DND-41 (cell line): ENCODE measurements around the gene NCL.

Experiments
- ATAC-seq: fragments of 200-7000 bp; cut with Tn5 transposase; 3 replicates; pipeline ENCODE4 v1.9.1; 2021; ENCODE audit warnings: low read depth; ENCODE audit not compliant: insufficient read depth
- DNase-seq: peaks from one replicate; pipeline ENCODE4 v3.0.0-alpha.2; 2020
- H2AFZ ChIP-seq: 2 replicates; pipeline ENCODE4 v1.6.0; 2012; ENCODE audit warnings: low read depth, low read length
- H3K27ac ChIP-seq: 2 replicates; pipeline ENCODE4 v1.5.1; 2012; ENCODE audit warnings: low read length, inconsistent platforms
- H3K27me3 ChIP-seq: fragments of 200-600 bp; sonication (generic); 2 replicates; pipeline ENCODE4 v1.6.0; 2012; ENCODE audit warnings: low read length, mild to moderate bottlenecking, inconsistent platforms; ENCODE audit not compliant: insufficient read depth, poor library complexity
- H3K36me3 ChIP-seq: 2 replicates; pipeline ENCODE4 v1.5.1; 2012; ENCODE audit warnings: low read length, inconsistent platforms; ENCODE audit not compliant: insufficient read depth
- H3K4me1 ChIP-seq: 2 replicates; pipeline ENCODE4 v1.5.1; 2012; ENCODE audit warnings: mild to moderate bottlenecking, low read length; ENCODE audit not compliant: insufficient read depth
- H3K4me2 ChIP-seq: 2 replicates; pipeline ENCODE4 v1.6.0; 2012; ENCODE audit warnings: mild to moderate bottlenecking, moderate library complexity, low read length, inconsistent platforms; ENCODE audit not compliant: insufficient read depth
- H3K4me3 ChIP-seq, 2 experiments: fragments of 200-600 bp in 1 of 2; shearing (Covaris generic) in 1 of 2; 2 replicates each; pipeline ENCODE4 v1.5.1; 2012 to 2016; ENCODE audit warnings: inconsistent platforms in 2 of 2, low read length in 2 of 2, mild to moderate bottlenecking in 2 of 2, low read depth in 1 of 2, moderate library complexity in 1 of 2
- H3K79me2 ChIP-seq: 2 replicates; pipeline ENCODE4 v1.6.0; 2012; ENCODE audit warnings: low read length, inconsistent platforms; ENCODE audit not compliant: insufficient read depth
- H3K9ac ChIP-seq: 2 replicates; pipeline ENCODE4 v1.6.0; 2012; ENCODE audit warnings: low read depth, mild to moderate bottlenecking, inconsistent platforms, low read length, moderate library complexity
- H3K9me3 ChIP-seq: 2 replicates; pipeline ENCODE4 v1.5.1; 2012; ENCODE audit warnings: low read length, moderate library complexity, mild to moderate bottlenecking, inconsistent platforms; ENCODE audit not compliant: insufficient read depth, severe bottlenecking
- H4K20me1 ChIP-seq: 2 replicates; pipeline ENCODE4 v1.6.0; 2012; ENCODE audit warnings: low read length; ENCODE audit not compliant: insufficient read depth
- EZH2 ChIP-seq: IDR thresholded peaks from 3 replicates; pipeline ENCODE4 v1.6.1; 2012; ENCODE audit warnings: borderline replicate concordance, low read depth, mild to moderate bottlenecking, moderate library complexity, low read length, inconsistent platforms; ENCODE audit not compliant: severe bottlenecking
- TF ChIP-seq, protein P1 (sequence below): IDR thresholded peaks from 2 replicates; pipeline ENCODE4 v1.5.1; 2012; ENCODE audit warnings: borderline replicate concordance, low read length, moderate library complexity, mild to moderate bottlenecking; ENCODE audit not compliant: poor library complexity, severe bottlenecking; ENCODE audit errors: extremely low read depth

Gene NCL

DNA sequence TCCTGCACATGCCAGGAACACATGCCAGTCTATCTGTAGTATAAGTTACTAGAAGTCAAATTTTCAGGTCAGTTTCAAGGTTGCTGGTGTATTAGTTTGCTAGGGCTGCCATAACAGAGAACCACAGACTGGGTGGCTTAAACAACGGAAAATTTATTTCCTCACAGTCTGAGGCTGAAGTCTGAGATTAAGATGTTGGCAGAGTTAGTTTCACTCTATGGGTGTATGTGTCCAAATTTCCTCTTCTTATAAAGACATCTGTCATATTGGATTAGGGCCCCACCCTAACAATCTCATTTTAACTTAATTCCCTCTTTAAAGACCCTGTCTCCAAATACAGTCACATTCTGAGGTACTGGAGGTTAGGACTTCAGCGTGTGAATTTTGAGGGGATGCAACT is 42.2 kb downstream of the NCL start:
- Histone ChIP-seq H3K4me2 (no peak overlapping the region), H3K79me2 (no peaks in the 10 kb centered on the region), H3K36me3 (no peaks in the 10 kb centered on the region), H3K4me3 (no peak overlapping the region), H2AFZ (no peak overlapping the region), H3K27ac (no peak overlapping the region), H3K27me3 (no peaks in the 10 kb centered on the region), H3K9me3 (no peaks in the 10 kb centered on the region), H3K4me1 (no peaks in the 10 kb centered on the region), H4K20me1 (no peaks in the 10 kb centered on the region), H3K9ac (no peak overlapping the region)
- TF ChIP-seq, protein P1, sequence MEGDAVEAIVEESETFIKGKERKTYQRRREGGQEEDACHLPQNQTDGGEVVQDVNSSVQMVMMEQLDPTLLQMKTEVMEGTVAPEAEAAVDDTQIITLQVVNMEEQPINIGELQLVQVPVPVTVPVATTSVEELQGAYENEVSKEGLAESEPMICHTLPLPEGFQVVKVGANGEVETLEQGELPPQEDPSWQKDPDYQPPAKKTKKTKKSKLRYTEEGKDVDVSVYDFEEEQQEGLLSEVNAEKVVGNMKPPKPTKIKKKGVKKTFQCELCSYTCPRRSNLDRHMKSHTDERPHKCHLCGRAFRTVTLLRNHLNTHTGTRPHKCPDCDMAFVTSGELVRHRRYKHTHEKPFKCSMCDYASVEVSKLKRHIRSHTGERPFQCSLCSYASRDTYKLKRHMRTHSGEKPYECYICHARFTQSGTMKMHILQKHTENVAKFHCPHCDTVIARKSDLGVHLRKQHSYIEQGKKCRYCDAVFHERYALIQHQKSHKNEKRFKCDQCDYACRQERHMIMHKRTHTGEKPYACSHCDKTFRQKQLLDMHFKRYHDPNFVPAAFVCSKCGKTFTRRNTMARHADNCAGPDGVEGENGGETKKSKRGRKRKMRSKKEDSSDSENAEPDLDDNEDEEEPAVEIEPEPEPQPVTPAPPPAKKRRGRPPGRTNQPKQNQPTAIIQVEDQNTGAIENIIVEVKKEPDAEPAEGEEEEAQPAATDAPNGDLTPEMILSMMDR, result no peak
- no peak for TF ChIP-seq EZH2
- ATAC-seq (no peak), DNase-seq (no peak)

DNA sequence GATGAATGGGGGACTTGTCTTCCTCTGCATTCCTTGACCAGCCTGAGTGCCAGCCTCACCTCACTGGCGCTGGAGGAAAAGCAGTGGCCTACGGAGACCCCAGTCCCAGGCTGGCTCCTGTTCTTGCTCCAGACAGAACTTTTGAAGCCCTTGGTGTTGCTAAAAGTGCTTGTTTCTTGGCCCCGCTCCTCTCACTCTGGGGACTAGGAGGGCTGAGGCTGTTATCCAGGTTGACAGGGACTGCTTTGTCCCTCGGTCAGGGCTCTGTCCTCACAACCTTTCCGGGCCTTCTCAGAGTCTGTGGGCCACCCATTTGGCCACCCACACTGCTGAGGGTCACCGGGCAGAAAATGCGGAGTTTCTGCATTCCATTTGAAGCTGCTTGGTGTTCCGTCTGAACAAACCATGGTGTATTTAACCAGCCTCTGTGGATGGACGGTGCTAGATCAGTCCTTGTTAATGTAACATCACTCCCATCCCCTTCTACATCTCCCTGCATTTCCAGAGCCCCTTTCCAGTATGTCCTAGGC is 43.2 kb downstream of the NCL start:
- H3K4me1 ChIP-seq, result no peaks in the 10 kb centered on the region
- no peak overlapping the region for H3K4me2 ChIP-seq
- H3K27me3 ChIP-seq, result no peaks in the 10 kb centered on the region
- no peak overlapping the region for H3K27ac ChIP-seq
- DNase-seq, result no peak
- H2AFZ ChIP-seq, result no peak overlapping the region
- no peak overlapping the region for H3K9ac ChIP-seq
- TF ChIP-seq, protein P1, result no peak
- TF ChIP-seq EZH2, result no peak
- H4K20me1 ChIP-seq, result no peaks in the 10 kb centered on the region
- no peaks in the 10 kb centered on the region for H3K36me3 ChIP-seq
- no peak for ATAC-seq
- H3K4me3 ChIP-seq, result no peak overlapping the region
- no peaks in the 10 kb centered on the region for H3K79me2 ChIP-seq
- no peaks in the 10 kb centered on the region for H3K9me3 ChIP-seq

DNA sequence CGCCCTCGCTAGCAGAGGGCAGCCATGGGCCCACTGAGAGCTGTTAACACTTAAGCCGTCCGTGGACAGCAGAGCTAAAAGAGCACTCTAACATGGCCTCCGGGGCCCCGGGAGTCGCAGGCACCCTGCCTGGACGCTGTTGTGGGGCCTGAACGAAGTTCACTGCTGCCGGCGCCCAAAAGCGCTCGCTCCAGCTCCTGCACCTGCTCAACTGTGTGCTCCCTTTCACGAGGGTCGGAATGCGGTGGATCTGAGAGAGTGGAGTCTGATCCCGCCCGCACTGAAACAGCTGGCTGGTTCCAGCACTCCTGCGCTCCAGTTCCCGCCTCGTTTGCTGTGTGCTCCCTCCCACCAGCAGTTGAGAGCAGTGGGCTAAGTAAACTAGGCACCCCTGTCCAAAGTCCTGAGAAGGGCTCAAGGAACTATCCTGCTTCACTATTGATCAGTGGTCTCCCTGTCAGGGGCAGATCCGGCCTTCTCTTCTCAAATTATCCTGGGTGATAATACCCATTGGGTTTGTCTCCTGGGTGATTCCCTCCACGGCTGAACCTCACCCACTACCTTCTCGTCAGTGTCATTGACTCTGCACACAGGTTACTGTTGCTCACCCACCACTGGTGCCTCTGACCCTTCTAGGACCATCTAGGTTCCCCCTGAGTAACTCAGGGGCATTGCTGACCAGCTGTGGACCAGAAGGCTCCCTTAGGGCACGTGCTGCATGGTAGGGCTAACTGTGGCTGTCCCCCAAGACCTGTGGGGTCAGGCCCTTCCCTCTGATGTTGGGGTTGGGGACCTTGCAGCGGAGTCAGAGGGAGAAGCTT is 45.3 kb downstream of the NCL start:
- no peak for ATAC-seq
- no peaks in the 10 kb centered on the region for H3K4me1 ChIP-seq

More for the DNA sequence above, 45.3 kb downstream of the NCL start:
- Histone ChIP-seq H3K4me2 (no peak overlapping the region), H3K4me3 (no peak overlapping the region), H3K79me2 (no peaks in the 10 kb centered on the region), H2AFZ (no peak overlapping the region), H3K27ac (no peak overlapping the region), H3K9ac (no peak overlapping the region), H3K36me3 (no peaks in the 10 kb centered on the region), H3K27me3 (no peaks in the 10 kb centered on the region), H4K20me1 (no peaks in the 10 kb centered on the region), H3K9me3 (no peaks in the 10 kb centered on the region)
- DNase-seq, result no peak
- no peak for TF ChIP-seq EZH2
- TF ChIP-seq, protein P1, result no peak
